GM19455 (cell line): ENCODE measurements around the gene ZNF318.
"Not testable (repeated sequence)": the region's sequence is repeated elsewhere in the genome, so short reads cannot be mapped to it uniquely, and the experiment has no call there.

Source experiments
- ATAC-seq: cut with Tn5 transposase; IDR thresholded peaks from one replicate; pipeline ENCODE4 v1.9.1; 2021; ENCODE audit not compliant: unreplicated experiment

The ZNF318 gene

DNA sequence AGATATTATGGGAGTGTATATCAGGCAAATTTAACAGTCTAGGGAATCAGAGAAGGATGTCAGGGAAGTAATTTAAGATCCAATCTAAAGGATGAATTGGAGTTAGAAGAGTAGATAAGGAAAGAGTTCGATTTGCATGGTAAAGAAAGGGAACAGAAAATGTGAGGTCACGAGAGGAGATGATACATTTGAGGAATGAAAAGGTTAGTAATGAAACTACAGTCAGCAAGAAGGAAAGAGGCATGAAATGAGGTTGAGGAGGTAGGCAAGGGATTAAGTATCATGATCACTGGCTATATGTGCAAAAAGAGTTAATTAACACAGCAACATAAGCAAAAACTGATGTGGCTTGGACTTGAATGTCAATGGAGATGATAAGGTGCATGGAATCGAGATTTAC lies 22.4 kb downstream of the ZNF318 start:
- ATAC-seq = no peak

DNA sequence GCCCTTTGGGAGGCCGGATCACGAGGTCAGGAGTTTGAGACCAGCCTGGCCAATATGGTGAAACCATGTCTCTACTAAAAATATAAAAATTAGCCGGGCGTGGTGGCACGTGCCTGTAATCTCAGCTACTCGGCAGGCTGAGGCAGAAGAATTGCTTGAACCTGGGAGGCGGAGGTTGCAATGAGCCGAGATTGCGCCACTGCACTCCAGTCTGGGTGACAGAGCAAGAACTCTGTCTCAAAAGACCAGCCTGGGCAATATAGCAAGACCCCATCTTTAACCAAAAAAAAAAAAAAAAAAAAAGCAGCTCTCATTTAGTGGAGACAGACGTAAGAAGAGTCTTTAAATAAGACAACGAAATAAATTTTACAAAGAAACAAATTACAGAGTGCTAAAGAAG lies 23.2 kb downstream of the ZNF318 start:
- not testable (repeated sequence) for ATAC-seq

DNA sequence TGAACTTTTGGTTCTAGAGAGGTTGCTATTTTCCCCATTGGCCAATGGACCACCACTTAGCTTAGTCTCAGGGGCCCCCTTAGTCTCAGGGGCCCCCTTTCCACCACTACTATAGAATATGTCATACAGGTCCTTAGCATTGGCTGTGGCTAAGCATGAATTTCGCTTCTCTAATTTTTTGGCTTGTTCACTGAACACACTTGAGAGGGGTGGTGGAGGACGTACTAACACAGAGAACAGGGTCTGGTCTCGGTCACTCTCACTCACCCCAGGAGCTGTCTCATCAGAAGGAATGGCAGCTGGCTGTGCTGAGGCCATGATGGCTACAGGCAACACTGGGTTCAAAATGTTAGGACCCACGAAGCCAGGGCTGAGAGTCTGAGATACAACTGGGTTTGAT lies 30.3 kb downstream of the ZNF318 start:
- peak; percentile 56 for ATAC-seq

DNA sequence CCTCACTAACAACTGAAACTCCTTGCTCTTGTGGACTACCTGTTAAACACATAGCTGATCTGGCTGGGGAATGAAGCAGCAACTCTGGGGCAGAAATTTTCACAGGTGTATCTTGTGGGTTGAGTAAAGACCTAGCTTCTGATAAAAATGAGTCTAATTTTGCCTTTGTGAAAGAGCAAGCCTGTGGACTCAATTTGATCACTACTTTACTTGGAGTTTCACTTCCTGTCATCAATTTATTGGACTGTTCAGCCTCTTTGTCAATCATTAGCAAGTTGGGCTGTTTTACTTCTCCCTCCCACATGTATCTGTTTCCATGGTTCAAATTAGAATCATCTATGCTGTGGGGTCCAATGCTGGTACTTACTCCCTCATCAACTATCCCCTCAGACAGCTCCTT lies 31.2 kb downstream of the ZNF318 start:
- ATAC-seq = no peak

DNA sequence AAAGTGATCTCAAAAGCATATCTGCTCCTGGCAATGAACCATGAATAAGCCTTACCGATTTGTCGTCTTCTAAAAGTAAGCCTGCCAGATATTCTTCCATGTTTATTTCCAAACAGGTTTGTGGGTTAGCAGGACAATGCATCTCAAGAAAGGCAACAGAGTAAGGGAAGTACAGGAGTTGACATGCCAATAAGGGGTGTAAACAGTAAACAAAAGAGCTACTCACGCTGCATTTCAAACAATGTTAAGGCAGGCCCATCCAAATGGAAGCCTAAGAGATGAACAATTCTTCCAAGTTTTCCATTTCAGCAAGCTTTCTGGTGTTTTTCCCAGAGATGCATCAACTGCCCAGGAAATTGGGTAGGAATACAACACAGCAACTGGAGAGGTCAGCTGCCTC lies 33.1 kb downstream of the ZNF318 start:
- no peak for ATAC-seq

DNA sequence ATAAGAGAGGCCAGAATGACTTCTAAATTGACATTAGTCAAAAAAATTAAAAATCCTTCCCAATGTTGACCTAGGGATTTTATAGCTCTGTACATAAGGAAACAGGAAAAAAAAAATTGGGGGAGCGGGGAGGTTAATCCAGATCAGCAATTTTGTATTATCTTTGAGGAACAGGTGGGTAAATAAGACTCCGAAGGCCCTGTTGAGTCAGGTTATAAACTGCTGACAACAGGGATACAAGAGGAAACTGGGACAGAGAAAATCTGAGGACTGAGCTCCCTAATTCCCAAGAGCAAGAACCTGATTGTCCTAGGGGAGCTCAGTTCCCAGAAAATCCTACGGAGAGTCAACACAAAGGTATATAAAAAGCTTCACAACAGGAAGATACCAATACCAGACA lies 34.0 kb downstream of the ZNF318 start:
- no peak for ATAC-seq

DNA sequence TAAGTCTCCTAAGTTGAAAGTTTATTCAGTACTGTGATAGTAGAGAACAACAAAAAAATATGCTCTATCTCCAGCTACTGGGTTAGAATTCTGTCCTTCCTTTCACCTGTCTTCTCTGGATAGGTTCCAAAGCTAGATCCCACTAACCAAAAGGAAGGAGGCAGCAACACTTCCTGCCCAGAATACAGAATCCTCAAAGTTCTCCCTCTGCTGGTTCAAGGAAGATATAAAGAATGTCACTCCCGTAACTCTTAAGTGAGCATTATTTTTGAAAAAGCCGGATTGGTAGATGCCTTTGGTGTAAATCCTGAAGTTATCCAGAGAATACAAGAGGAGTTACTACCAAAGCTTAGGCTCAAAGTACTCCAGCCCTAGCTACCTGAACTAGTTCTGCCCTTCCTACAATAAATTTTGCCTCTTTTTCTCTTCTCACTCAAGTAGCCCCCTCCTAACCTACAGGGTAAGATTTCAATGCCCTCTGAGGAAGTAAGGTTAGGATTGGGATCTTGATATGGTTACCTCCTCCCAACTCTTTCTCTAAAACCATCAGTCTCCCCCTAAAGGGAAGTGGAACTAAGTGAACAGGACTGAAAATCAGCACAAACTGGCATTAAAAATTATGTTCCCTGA lies 34.9 kb downstream of the ZNF318 start:
- no peak for ATAC-seq

DNA sequence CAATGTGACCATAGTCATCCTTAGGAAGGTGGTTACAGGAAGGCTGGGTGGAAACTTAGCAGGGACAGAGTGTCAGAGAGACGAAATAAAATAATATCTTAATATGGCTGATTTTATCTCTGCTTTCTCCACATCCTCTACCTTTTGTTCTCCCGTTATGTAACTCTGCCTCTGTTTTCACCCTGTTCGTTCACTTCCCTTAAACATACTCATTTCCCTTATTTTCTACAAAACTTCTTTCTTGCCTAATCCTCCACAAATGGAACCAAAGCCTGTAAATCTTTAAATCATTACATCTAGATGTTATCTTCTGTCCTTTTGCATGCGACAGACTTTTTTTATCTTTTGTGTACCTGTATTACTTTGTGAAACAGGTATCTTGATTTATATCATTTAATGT lies 37.6 kb downstream of the ZNF318 start:
- ATAC-seq = no peak

DNA sequence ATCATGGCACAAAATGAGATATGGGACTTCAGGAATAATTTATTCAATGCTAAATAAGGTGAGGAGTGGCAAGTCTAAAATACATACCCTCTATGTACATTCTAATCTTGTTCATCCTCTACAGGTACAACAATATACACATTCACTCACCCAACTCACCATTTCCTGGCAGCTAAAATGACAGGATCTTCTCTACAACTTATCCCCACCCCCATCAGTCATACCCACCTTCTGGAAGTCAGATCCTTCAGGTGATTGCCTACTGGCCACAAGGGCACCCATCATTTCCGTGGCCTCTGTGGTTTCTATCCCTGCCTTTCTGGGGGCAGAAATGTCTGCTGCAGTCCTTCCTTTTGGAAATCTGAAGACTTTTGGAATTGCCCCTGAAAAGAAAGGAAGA lies 38.0 kb downstream of the ZNF318 start:
- ATAC-seq = no peak

DNA sequence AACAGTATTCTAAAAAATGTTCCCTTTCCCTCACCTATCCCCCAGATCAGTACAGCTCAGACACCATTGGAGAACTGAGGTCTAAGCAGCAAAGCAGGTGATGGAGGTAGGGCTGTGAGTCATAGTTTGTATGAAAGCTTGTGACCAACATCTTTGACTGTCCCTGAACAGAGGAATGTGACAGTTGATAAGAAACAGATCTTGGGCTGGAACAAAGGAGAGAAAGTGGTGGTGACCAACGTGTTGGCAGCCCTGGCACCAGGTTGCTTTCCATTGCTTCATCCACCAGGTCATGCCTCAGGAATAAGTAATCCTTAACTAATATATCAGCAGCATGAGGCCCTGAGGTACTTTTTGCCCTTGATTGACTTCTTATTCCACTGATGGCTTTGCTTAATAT lies 40.9 kb downstream of the ZNF318 start:
- ATAC-seq = no peak

DNA sequence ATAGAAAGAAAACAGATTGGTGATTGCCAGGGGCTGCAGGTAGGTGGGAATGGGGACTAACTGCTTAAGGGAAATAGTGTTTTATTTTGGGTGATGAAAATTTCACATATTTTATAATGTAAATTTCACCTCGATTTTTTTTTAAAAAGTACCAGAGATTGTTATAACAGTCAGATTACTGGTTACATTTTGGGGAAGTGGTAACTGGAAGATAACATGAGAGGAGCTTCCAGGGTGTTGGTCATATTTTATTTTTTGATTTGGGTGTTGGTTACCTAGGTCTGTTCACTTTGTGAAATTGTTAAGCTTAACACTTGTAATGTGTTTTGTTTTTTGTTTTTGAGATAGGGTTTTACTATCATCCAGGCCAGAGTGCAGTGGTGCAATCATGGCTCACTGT lies 43.6 kb downstream of the ZNF318 start:
- ATAC-seq = no peak

DNA sequence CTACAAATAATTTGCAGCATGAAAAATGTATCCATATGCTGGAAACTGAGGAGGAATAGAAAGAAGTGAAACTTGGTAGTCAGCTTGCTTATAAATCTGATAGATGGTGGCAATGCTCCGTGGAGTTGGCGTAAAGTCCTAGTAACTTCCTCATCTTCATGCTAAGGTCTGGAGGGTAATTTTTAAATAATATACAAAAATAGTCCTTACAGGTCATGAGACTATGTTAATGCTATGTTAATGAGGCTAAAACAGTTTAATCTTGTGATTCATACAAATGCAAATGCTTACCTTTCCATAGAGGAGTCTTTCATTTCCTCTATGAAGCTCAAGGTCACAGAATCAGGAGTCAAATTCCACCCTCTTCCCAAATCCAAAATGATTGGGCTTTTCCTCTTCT lies 51.4 kb downstream of the ZNF318 start:
- ATAC-seq = no peak

DNA sequence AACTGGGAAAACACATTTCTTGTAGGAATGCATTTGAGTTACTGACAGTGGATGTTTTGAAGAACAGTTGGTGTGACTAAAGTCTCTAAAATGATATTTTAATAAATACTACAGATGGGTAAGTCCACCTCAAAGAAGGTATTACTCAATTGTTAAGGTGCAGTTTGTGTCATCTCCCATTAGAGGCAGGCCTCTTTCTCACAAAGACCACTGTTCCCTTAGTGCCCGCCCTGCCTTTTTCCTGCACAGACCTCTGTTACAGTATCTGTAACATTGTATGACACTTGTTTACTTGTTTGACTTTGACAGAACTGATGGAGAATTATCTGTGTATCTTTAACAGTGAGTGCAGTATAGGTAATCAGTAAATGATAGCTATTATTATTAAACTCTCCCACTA lies 55.6 kb downstream of the ZNF318 start:
- no peak for ATAC-seq

DNA sequence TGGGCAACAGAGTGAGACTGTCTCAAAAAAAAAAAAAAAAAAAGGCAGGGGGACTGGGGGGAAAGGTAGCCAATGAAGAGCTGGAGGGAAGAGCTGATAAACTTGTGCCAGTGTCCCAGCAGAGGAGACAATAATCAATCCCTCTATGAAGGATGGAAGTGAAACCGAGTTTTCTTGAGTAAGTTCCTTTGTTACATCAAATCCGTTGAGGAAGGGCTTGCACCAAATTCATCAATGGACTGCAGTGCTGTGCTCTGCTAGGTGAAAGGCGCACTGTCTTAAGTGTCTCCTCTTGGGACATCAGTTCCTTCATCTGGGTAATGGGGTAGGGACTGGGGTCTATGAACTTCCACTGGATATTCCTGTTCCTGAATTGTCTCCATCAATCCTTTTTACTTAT lies 57.8 kb downstream of the ZNF318 start:
- no peak for ATAC-seq

DNA sequence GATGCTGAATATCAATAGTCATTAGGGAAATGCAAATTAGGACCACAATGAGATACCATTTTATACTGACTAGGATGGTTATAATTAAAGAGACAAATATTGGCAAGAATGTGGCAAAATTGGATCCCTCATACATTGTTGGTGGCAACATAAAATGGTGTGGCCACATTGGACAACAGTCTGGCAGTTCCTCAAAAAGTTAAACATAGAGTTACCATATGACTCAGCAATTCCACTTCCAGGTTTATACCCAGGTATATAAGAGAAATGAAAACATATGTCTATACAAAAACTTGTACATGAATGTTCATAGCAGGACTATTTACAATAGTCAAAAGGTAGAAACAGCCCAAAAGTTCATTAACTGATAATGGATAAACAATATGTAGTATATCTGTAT lies 58.8 kb downstream of the ZNF318 start:
- no peak for ATAC-seq

DNA sequence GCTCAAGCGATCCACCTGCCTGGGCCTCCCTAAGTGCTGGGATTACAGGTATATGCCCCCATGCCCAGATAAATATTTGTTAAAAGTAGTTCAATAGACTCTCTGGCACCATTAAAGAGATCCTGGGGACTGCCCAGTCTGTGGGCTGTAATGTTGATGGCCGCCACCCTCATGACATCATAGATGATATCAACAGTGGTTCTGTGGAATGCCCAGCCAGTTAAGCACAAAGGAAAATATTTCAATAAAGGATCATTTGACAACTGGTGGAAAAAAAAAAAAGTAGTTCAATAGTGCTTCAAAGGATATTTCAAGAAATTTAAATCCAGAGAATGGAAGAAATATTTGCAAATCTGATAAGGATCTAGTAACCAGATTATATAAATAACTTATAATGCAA lies 59.3 kb downstream of the ZNF318 start:
- ATAC-seq = no peak

DNA sequence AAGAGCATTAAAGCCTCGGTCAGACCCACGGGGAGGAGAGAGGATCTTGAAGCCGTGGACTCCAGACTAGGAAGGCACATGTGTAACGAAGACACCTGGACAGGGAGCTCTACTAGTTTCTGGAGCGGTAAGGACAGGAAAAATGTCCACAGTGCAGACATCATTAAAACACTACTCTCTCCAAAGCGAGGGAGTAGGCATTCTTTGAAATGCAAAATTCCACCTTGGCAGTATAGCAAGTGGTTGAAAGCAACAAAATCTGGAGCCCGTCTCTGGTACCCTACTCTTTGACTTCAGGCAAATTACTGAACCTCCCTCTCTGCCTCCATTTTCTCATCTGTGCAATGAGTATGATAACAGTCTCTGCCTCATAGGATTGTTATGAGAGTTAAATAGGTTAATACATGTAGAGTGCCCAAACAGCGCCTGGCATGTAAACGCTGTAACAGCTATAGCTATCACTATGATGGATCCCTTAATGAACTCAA lies 60.4 kb downstream of the ZNF318 start:
- ATAC-seq = no peak

DNA sequence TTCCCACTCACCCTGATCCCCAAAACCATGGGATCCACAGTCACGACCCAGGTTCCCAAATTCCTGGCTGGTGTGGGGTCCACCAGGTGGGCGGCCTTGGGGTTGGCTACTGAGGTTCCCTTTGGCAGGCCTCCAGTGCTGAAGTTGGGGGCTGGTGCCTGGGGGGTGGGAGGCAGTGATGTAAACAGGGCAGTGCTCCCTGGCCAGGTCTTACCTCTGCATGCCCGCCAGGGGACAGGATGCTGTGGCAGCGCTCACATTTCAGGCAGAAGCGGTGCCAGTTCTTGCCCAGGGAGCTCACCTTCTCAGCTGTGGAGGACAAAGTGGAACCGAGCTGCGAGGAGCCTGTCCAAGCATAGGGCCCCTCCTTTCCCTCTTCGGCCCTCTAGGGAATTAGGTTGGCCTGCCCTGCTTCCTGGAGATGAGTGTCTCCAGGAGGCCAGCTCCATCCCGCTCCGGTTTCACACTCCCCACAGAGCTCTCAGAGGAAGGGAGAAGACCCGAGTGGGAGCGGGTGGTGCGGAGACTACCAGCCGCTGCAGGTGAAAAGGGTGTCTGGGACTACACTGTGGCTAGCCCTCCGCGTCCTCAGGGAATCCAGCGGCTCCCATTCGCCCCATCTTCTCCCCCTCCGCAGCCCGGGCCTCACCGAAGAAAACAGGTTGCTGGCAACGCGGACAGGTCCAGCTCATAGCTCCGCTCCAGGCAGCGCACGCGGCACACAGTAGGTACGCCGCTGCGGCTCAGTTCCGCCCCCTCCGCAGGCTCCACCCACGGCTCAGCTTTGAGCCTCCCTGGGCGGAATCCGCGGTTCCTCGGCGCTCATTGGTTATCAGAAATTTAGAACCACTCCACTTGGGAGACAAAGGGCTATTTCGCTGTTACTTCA lies 61.1 kb downstream of the ZNF318 start, which contains the start of gene CRIP3:
CRIP3 (minus strand) TSS at position 726 of the 889 bp plus-strand sequence; CDS start at position 692, 34 bp downstream.
- no peak for ATAC-seq

DNA sequence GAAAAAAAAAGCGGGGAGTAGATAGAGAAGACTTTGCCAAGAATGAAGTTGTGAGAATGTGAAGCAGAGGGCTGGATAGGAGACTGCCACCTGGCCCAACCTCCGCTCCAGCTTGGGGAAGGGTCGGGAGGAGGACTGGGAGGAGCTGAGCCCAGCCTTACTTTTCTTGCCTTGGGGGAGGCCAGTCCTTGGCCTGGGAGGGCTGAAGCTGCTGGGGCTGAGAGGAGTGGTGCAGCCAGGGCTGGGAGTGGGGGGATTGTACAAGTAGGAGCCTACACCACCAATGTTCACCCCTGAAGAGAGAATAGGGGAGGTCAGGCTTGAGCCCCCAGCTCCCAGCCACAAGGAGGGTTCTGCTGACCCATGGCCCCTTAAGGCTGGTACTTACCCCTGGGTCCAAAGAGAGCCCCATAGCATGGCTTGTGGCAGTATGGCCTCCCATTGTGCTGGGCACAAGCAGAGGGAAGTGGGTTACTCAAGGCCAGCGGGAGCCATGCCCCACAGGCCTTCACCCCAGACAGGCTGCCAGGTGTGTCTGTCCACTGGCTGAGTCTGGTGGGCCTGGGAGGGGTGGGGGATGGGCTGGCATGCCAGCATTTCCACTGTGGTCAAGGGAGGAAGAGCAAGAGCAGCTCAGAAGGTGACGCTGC lies 61.9 kb downstream of the ZNF318 start:
- no peak for ATAC-seq

DNA sequence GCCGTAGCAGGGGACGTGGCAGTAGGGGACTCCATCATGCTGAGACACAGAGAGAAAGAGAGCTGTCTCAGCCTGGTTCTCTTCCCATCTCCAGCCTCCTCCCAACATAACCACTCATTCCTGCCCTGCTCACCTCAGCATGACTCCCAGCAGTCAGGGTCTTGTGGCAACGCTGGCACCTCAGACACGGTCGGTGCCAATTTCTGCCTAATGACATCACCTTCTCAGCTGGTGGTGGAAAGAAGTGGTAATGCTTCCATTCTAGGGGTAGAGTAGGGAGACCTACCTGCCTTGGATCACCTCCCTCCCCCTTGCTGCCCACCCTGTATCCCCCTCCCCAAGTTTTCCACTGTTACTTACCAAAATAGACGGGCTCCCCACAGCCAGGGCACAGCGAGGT lies 63.4 kb downstream of the ZNF318 start:
- ATAC-seq = no peak

DNA sequence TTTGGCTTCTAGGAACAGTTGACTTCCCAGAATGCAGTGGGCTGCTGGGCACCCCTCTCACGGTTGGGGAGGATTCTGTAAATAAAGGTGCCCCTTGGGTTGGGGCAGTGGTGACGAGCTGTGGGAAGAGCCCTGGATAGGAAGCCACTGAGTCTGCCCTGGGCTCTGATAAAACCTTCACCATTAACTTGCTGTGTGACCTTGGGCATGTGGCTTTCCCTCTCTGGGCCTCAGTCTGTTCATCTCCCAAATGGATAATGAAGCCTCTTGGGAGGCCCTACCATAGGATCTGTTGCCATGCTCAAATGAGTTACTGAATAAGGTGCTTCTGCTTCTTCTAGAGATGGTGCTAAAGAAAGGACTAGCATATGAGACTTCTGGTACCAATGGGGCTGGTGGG lies 64.6 kb downstream of the ZNF318 start:
- no peak for ATAC-seq

DNA sequence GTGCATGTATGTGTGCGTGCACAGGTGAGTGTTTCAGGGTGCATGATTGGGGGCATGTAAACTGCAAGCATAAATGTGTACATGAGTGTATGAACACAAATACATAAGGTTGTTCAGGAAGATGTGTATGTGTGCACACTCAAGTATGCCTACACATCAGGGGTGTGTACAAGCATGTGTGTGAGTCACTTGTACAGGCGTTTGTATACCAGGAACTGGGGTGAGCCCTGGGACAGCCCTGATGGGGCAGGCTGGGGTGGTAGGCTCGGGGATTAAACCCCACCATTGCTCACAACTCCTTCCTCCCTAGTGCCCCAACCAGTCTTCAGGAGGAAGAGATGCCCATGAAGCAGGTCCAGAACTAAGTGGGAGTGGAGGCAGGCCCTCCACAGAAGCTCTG lies 65.1 kb downstream of the ZNF318 start:
- no peak for ATAC-seq
